ELR (cell line): ENCODE results near the gene TSPY2.
"Not testable (repeated sequence)": the region's sequence is repeated elsewhere in the genome, so short reads cannot be mapped to it uniquely, and the experiment has no call there.

ENCODE experiments used
- DNase-seq: peaks from one replicate; pipeline ENCODE4 v3.0.0-alpha.2; 2015; ENCODE audit warnings: low read depth

TSPY2 gene

GRCh38 chrY:6245923-6246322, at the start of gene TSPY2:
TSS of gene TSPY2 (plus strand) at chrY:6246223. CDS start at chrY:6246269, 46 bp downstream.
- DNase-seq, result not testable (repeated sequence)

- not testable (repeated sequence) for DNase-seq
Observed at GRCh38 chrY:6209565-6209964, 36.5 kb upstream of the TSPY2 start.

GRCh38 chrY:6217045-6217444, 29.0 kb upstream of the TSPY2 start:
- DNase-seq, result not testable (repeated sequence)

- DNase-seq, result not testable (repeated sequence)
Observed at GRCh38 chrY:6269839-6270238, 23.8 kb downstream of the TSPY2 start.
